Stomach smooth muscle (tissue), 2 donors: Measurements from ENCODE around the gene PSAT1.
A peak's percentile ranks its signal among the peaks of the same experiment; 100 is the strongest.

ENCODE experiments used
- H3K27ac ChIP-seq: one replicate; pipeline ENCODE4 v1.7.0; 2013; ENCODE audit warnings: mild to moderate bottlenecking, low read length, inconsistent platforms
- H3K27me3 ChIP-seq, 2 donors: one replicate each; pipeline ENCODE4 v1.7.0; 2013; ENCODE audit warnings: low read length in 2 of 2; ENCODE audit not compliant: insufficient read depth in 2 of 2, control insufficient read depth in 1 of 2
- H3K36me3 ChIP-seq, 2 donors: one replicate each; pipeline ENCODE4 v1.7.0; 2013; ENCODE audit warnings: low read length in 2 of 2; ENCODE audit not compliant: control insufficient read depth in 2 of 2, insufficient read depth in 2 of 2
- H3K4me1 ChIP-seq: one replicate; pipeline ENCODE4 v1.7.0; 2013; ENCODE audit warnings: low read length; ENCODE audit not compliant: control insufficient read depth, insufficient read depth
- H3K4me3 ChIP-seq, 2 donors: one replicate each; pipeline ENCODE4 v1.7.0; 2013; ENCODE audit warnings: low read length in 2 of 2
- H3K9ac ChIP-seq, 2 donors: one replicate each; pipeline ENCODE4 v1.7.0; 2013; ENCODE audit warnings: low read length in 2 of 2, mild to moderate bottlenecking in 1 of 2
- H3K9me3 ChIP-seq, 2 donors: one replicate each; pipeline ENCODE4 v1.7.0; 2013; ENCODE audit warnings: low read length in 2 of 2; ENCODE audit not compliant: control insufficient read depth in 2 of 2
- donor health status: healthy.
- donor health status: Pancreatic carcinoma.

Gene PSAT1

GRCh38 chr9:78296893-78297671 is at the start of gene PSAT1:
PSAT1 (plus strand) TSS chr9:78297125; CDS start chr9:78297211, 86 bp downstream.
- Histone ChIP-seq H3K9me3 (no peaks in the 10 kb centered on the region), H3K27ac (peak within 1 kb of the TSS; percentile 55), H3K27me3 (peaks cover 4 to 5% of the 10 kb centered on the region in 2 donors), H3K9ac (peak within 1 kb of the TSS; percentile 29 to 54), H3K4me3 (peak within 1 kb of the TSS; percentile 68 to 84), H3K4me1 (peaks cover 26% of the 10 kb centered on the region), H3K36me3 (no peaks in the 10 kb centered on the region)

GRCh38 chr9:78248635-78249034 is 48.3 kb upstream of the PSAT1 start:
- H3K27me3 ChIP-seq: no peaks in the 10 kb centered on the region
- no peaks in the 10 kb centered on the region for H3K9me3 ChIP-seq
- no peaks in the 10 kb centered on the region for H3K4me1 ChIP-seq

GRCh38 chr9:78249542-78249941 is 47.4 kb upstream of the PSAT1 start:
- H3K4me3 ChIP-seq: no peak overlapping the region
- H3K9ac ChIP-seq: no peak overlapping the region
- no peak overlapping the region for H3K27ac ChIP-seq
- no peaks in the 10 kb centered on the region for H3K4me1 ChIP-seq
- no peaks in the 10 kb centered on the region for H3K9me3 ChIP-seq
- no peaks in the 10 kb centered on the region for H3K36me3 ChIP-seq
- H3K27me3 ChIP-seq: no peaks in the 10 kb centered on the region

More at GRCh38 chr9:78248635-78249034, 48.3 kb upstream of the PSAT1 start:
- no peak overlapping the region for H3K4me3 ChIP-seq
- H3K9ac ChIP-seq: no peak overlapping the region
- H3K27ac ChIP-seq: no peak overlapping the region
- H3K36me3 ChIP-seq: no peaks in the 10 kb centered on the region

GRCh38 chr9:78252616-78253015 is 44.3 kb upstream of the PSAT1 start:
- H3K4me3 ChIP-seq: no peak overlapping the region
- H3K9me3 ChIP-seq: no peaks in the 10 kb centered on the region
- no peaks in the 10 kb centered on the region for H3K27me3 ChIP-seq
- no peak overlapping the region for H3K9ac ChIP-seq
- peaks cover 0 to 2% of the 10 kb centered on the region in 2 donors for H3K36me3 ChIP-seq
- H3K27ac ChIP-seq: no peak overlapping the region
- H3K4me1 ChIP-seq: no peaks in the 10 kb centered on the region

- peaks cover 2 to 3% of the 10 kb centered on the region in 2 donors for H3K36me3 ChIP-seq
- H3K27ac ChIP-seq: no peak overlapping the region
- no peaks in the 10 kb centered on the region for H3K27me3 ChIP-seq
- H3K4me1 ChIP-seq: no peaks in the 10 kb centered on the region
- H3K9ac ChIP-seq: no peak overlapping the region
- H3K4me3 ChIP-seq: no peak overlapping the region
- no peaks in the 10 kb centered on the region for H3K9me3 ChIP-seq
Measured at GRCh38 chr9:78253285-78253684, 43.6 kb upstream of the PSAT1 start.

GRCh38 chr9:78261403-78262001 is 35.4 kb upstream of the PSAT1 start:
- no peaks in the 10 kb centered on the region for H3K9me3 ChIP-seq
- no peak overlapping the region for H3K9ac ChIP-seq
- peaks cover 6 to 7% of the 10 kb centered on the region in 2 donors for H3K36me3 ChIP-seq
- no peak overlapping the region for H3K4me3 ChIP-seq
- no peaks in the 10 kb centered on the region for H3K4me1 ChIP-seq
- H3K27me3 ChIP-seq: no peaks in the 10 kb centered on the region
- no peak overlapping the region for H3K27ac ChIP-seq

GRCh38 chr9:78262655-78263054 is 34.3 kb upstream of the PSAT1 start:
- Histone ChIP-seq H3K4me3 (no peak overlapping the region), H3K9me3 (no peaks in the 10 kb centered on the region), H3K27ac (no peak overlapping the region), H3K9ac (no peak overlapping the region), H3K36me3 (peaks cover 7% of the 10 kb centered on the region in 2 donors), H3K4me1 (no peaks in the 10 kb centered on the region), H3K27me3 (no peaks in the 10 kb centered on the region)

- no peaks in the 10 kb centered on the region for H3K9me3 ChIP-seq
- no peak overlapping the region for H3K4me3 ChIP-seq
- H3K36me3 ChIP-seq: peaks cover 9 to 11% of the 10 kb centered on the region in 2 donors
- H3K27ac ChIP-seq: no peak overlapping the region
- H3K4me1 ChIP-seq: no peaks in the 10 kb centered on the region
- H3K9ac ChIP-seq: no peak overlapping the region
- no peaks in the 10 kb centered on the region for H3K27me3 ChIP-seq
Measured at GRCh38 chr9:78267889-78268288, 29.0 kb upstream of the PSAT1 start.

GRCh38 chr9:78269784-78270183 is 27.1 kb upstream of the PSAT1 start:
- Histone ChIP-seq H3K4me1 (no peaks in the 10 kb centered on the region), H3K9ac (no peak overlapping the region)

GRCh38 chr9:78272307-78272706 is 24.6 kb upstream of the PSAT1 start:
- H3K9me3 ChIP-seq: no peaks in the 10 kb centered on the region
- H3K36me3 ChIP-seq: peaks cover 4 to 5% of the 10 kb centered on the region in 2 donors
- no peak overlapping the region for H3K9ac ChIP-seq
- H3K4me1 ChIP-seq: no peaks in the 10 kb centered on the region
- H3K4me3 ChIP-seq: no peak overlapping the region
- no peak overlapping the region for H3K27ac ChIP-seq
- H3K27me3 ChIP-seq: no peaks in the 10 kb centered on the region

More at GRCh38 chr9:78269784-78270183, 27.1 kb upstream of the PSAT1 start:
- H3K9me3 ChIP-seq: no peaks in the 10 kb centered on the region
- no peak overlapping the region for H3K27ac ChIP-seq
- no peak overlapping the region for H3K4me3 ChIP-seq
- H3K27me3 ChIP-seq: no peaks in the 10 kb centered on the region
- H3K36me3 ChIP-seq: peaks cover 9 to 11% of the 10 kb centered on the region in 2 donors

GRCh38 chr9:78273761-78274160 is 23.2 kb upstream of the PSAT1 start:
- no peaks in the 10 kb centered on the region for H3K4me1 ChIP-seq
- no peak overlapping the region for H3K27ac ChIP-seq
- H3K9ac ChIP-seq: no peak overlapping the region
- no peaks in the 10 kb centered on the region for H3K27me3 ChIP-seq
- H3K9me3 ChIP-seq: no peaks in the 10 kb centered on the region
- no peak overlapping the region for H3K4me3 ChIP-seq
- H3K36me3 ChIP-seq: no peaks in the 10 kb centered on the region
